Cerebellar cortex (tissue), 1 donor: ENCODE data around the gene METTL4.
"Not testable (repeated sequence)": the region's sequence is repeated elsewhere in the genome, so short reads cannot be mapped to it uniquely, and the experiment has no call there.

ENCODE experiments used
- DNase-seq: peaks from one replicate; pipeline ENCODE4 v3.0.0-alpha.2; 2015; ENCODE audit warnings: low spot score

Gene METTL4

DNA sequence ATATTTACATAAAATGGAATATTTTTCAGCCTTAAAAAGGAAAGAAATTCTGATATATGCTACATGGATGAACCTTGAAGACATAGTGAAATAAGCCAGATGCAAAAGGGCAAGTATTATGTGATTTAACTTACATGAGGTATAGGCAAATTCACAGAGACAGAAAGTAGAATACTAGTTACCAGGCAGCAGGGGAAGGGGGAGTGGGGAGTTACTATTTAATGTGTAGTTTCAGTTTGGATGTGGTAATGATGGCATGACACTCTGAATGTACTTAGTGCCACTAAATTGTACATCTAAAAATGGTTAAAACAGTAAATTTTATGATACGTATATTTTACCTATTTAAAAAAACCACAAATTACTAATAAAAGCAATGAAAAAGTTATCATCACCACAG lies 12.1 kb downstream of the METTL4 start:
- DNase-seq, result no peak

GRCh38 chr18:2557536-2557935 lies 13.8 kb downstream of the METTL4 start:
- no peak for DNase-seq

DNA sequence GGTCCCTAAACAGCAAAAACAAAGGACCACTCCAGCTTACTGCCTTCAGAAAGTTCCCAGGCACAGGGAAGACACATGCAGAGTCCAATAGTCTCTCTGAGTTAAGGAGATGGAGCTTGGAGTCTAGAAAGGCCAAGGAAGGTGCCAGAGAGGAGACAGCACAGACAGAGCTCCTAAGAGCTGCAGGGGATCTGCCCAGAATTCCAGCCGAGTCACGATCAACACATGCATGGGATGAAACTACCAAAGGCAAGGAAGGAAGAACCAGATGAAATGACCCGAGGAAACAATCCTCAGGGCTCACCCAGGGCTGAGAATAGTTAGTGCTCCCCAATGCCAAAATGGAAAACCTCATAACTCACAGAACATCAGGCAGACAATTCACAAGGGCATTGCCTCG lies 15.4 kb downstream of the METTL4 start:
- DNase-seq, result no peak

GRCh38 chr18:2554696-2555095 lies 16.6 kb downstream of the METTL4 start:
- DNase-seq, result no peak

DNA sequence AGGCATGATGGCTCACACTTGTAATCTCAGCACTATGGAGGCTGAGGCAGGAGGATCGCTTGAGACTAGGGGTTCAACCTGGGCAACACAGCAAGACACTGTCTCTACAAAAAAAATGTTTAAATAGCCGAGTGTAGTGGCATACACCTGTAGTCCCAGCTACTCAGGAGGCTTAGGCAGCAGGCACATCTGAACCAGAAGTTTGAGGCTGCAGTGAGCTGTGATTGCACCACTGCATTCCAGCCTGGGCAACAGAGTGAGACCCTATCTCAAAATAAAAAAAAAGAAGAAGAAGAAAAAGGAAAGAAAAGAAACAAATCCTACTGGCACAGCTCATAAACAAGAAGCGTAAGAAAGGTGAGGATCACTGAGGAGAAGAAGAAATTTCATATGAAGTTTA lies 19.9 kb downstream of the METTL4 start:
- DNase-seq, result no peak

DNA sequence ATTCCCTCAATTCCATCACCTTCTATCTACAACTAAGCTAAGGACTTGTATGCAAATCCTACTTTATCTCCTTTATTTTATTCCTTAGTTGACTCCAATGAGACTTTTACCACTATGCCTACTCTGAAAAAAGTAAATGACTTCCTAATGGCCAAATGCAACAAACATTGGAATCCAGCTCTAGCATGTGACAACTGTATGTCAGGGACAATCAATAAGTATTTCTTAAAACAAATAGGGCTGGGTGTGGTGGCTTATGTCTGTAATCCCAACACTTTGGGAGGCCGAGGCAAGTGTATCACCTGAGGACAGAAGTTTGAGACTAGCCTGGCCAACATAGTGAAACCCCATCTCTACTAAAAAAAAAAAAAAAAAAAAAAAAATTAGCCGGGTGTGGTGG lies 21.8 kb downstream of the METTL4 start:
- DNase-seq, result no peak

- peak; percentile 64 for DNase-seq
Observed at GRCh38 chr18:2547477-2548087, 23.7 kb downstream of the METTL4 start.

- DNase-seq, result no peak
Observed at GRCh38 chr18:2545155-2545554, 26.1 kb downstream of the METTL4 start.

GRCh38 chr18:2541925-2542563 lies 29.3 kb downstream of the METTL4 start:
- DNase-seq, result peak; percentile 29

- DNase-seq, result no peak
Observed at GRCh38 chr18:2540575-2540974, 30.7 kb downstream of the METTL4 start.

- DNase-seq, result no peak
Observed at GRCh38 chr18:2538844-2539243, 32.5 kb downstream of the METTL4 start.

DNA sequence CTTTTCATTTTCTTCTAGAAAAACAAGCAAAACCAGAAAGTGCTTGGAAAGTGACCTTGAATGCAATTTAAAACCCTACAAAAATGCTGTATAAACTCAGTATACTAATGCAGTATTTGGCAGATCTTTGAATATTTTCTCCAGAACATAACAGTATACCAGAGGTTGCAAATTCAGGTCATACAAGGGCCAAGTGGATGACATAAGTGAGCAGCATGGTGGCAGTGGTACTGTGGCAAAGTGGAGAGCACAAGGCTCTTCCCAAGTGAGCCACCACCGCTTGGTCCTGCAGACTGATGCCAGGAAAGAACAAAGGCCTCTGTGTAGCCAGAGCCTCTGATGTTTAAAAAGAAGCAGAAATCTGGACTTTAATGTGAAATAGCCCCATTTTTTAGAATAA lies 33.1 kb downstream of the METTL4 start:
- DNase-seq, result no peak

GRCh38 chr18:2537296-2537695 lies 34.0 kb downstream of the METTL4 start:
- no peak for DNase-seq

DNA sequence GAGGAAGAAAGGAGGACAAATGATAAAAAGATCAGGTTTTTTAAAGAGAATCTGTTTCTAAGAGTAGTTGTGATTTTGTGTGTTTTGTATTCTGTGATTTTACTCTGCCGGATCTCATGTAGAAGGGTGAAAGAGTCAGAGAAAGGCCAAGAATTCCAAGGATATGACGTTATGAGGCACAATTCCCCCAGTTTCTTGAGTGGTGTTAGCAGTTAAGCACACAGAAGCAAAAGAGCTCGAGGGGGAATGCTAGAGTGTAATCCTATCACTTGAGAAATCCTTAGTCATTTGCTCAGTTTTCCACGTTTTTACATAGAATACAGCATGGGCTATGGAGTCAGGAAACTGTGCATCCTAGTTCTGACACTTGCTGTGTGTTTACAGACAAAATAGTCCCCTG lies 34.8 kb downstream of the METTL4 start:
- DNase-seq, result no peak

GRCh38 chr18:2536063-2536462 lies 35.2 kb downstream of the METTL4 start:
- DNase-seq, result no peak

DNA sequence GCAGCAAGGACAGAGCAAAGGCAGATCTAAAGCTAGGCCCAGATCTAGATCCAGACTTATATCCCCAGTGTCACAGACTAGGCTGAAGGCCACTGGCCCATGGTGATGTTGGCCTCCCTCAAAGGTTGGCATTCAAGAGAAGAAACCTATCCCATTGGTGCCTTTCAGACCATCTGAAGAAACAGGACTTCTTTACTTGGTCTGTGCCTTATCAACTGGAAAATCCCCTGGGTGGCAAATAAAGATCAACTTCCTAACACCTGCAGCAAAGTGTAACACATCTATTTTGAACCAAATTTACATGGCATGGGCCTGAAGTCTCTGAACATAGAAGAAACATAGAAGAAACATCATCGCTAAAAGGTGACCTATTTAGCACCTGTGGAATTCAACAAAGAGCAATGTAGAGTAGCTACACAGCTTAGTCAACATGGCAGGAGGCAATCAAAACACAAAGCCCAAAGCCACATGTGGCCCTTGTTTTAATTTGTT lies 35.8 kb downstream of the METTL4 start:
- DNase-seq, result no peak

DNA sequence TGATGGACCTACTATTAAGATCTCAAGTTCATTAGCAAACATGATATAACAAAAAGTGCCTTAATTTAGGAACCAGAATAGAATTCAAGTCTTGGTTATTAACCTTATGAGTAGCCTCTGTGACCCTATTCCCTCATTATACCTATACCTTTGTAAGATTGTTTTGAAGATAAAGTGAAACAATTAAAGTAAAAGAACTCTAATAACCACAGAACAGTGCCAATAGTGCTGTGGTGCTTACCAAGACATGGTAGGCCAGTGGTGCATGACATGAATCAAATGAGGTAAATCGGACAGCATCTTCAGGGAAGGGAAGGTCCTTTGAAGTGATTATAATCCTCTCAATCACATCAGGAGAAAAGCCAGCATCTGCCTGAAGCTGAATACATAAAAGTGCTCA lies 36.4 kb downstream of the METTL4 start:
- no peak for DNase-seq

DNA sequence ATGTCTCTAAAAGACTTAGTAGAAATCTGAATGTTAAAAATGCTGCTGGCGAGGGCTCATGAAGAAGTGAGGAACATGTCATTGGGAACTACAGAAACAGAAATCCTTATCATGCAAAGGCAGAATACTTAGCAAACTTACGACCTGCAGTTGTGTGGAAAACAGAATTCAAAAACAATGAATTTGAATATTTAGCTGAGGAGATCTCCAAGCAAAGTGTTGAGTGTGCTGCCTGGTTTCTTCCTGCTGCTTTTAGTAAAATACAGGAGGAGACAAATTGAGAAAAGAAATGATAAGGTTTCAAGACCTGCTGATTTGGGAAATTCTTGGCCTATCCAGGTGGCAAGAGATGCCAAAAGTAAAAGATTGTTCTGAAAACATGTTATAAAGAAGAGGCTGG lies 38.5 kb downstream of the METTL4 start:
- no peak for DNase-seq

- no peak for DNase-seq
Observed at GRCh38 chr18:2531751-2532150, 39.6 kb downstream of the METTL4 start.

DNA sequence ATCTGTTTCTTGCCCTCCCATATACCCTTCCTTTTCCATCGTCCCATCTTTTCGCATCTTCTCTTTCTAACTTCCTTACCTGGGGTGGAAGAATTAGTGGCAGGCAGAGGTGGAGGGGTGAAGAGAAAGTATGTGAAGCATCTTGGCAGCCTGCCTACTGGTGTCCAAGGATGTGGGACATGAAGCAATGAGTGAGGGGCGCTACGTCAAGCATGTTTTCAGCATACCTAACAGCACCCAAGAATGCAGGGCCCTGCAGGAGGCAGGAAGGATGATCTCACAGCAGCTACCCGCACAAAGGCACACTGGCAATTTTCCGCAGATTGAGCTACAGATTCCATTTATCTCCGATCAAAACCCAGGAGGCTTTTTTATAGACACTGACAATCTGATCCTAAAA lies 42.2 kb downstream of the METTL4 start:
- DNase-seq, result no peak

GRCh38 chr18:2526329-2526728 lies 45.0 kb downstream of the METTL4 start:
- DNase-seq, result no peak

DNA sequence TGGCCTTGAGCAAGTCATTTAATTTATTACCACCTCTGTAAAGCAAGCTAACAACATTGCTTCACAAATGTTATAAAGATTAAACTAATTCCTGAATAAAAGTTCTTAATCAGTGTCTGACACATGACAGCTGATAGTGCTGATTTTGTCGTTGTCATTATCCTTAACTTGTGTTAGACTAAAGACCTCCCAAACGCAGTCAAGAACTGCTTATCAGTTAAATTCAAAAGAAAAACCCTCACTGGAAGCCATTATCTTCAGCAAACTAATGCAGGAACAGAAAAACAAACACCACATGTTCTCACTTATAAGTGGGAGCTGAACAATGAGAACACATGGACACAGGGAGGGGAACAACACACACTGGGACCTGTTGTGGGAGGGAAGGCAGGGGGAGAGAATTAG lies 46.5 kb downstream of the METTL4 start:
- not testable (repeated sequence) for DNase-seq

DNA sequence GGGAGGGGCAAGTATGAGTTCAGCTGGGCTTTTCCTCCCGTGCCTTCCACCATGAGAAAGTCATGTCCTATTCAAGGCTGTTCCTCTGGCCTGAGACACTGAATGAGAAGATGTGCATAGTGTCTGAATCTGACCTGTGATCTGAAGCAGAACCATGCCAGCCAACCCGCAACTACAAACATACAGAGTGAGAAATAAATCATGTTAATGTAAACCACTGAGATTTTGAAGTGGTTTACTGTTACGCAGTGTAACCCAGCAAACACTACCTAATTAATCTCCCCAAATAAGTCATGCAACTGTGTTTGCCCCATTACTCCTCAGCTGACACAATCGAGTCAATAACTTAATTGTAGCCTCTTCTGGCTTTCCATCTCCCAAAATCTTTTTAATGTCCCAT lies 49.2 kb downstream of the METTL4 start:
- no peak for DNase-seq

GRCh38 chr18:2518473-2518872 lies 52.8 kb downstream of the METTL4 start:
- no peak for DNase-seq
